ENCODE results near the gene CHST14.

DNA sequence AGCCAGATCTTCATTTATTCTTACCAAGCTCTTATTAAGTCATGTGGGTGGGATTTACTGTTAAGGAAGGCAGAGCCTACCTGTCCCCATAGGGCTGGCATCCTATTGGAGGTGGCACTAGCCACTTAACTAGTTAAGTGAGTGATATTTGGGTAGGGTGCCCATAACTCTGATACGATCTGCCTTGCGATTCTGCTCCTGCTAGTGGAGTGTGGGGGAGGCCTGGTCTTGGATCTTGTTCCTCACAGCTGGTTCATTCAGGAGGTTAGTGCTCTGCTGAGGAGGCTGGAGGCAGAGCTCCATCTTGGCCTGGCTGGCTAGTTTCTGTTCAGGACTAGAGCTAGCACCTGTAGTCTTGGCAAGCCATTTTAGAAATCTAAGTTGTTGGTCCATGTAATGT is 20.7 kb upstream of the CHST14 start:
- TF ChIP-seq, protein P1, sequence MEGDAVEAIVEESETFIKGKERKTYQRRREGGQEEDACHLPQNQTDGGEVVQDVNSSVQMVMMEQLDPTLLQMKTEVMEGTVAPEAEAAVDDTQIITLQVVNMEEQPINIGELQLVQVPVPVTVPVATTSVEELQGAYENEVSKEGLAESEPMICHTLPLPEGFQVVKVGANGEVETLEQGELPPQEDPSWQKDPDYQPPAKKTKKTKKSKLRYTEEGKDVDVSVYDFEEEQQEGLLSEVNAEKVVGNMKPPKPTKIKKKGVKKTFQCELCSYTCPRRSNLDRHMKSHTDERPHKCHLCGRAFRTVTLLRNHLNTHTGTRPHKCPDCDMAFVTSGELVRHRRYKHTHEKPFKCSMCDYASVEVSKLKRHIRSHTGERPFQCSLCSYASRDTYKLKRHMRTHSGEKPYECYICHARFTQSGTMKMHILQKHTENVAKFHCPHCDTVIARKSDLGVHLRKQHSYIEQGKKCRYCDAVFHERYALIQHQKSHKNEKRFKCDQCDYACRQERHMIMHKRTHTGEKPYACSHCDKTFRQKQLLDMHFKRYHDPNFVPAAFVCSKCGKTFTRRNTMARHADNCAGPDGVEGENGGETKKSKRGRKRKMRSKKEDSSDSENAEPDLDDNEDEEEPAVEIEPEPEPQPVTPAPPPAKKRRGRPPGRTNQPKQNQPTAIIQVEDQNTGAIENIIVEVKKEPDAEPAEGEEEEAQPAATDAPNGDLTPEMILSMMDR (IDR thresholded peaks at IDR 0.05), result no peak
- TF ChIP-seq POLR2A (IDR thresholded peaks at IDR 0.05), result no peak

All from right lobe of liver (tissue), 4 donors.